IPS-18c (cell line): Measurements from ENCODE around the gene KCNAB1.
"Not testable (repeated sequence)": the region's sequence is repeated elsewhere in the genome, so short reads cannot be mapped to it uniquely, and the experiment has no call there.

Experiments used
- H3K4me3 ChIP-seq: 2 replicates; pipeline ENCODE4 v1.7.0; 2013; ENCODE audit warnings: low read depth, mild to moderate bottlenecking, low read length, moderate library complexity; ENCODE audit not compliant: insufficient read depth
- H3K9me3 ChIP-seq: one replicate; pipeline ENCODE4 v1.6.1; 2013; ENCODE audit warnings: mild to moderate bottlenecking, low read length, moderate library complexity; ENCODE audit not compliant: control insufficient read depth, insufficient read depth

Gene KCNAB1

GRCh38 chr3:156271995-156272719 lies 151.8 kb downstream of the KCNAB1 start:
- Histone ChIP-seq H3K9me3 (no peaks in the 10 kb centered on the region), H3K4me3 (no peak overlapping the region)

- H3K9me3 ChIP-seq = no peaks in the 10 kb centered on the region
- H3K4me3 ChIP-seq = no peak overlapping the region
Observed at GRCh38 chr3:156273111-156273694, 152.8 kb downstream of the KCNAB1 start.

- Histone ChIP-seq H3K4me3 (no peak overlapping the region), H3K9me3 (no peaks in the 10 kb centered on the region)
Observed at GRCh38 chr3:156274791-156275190, 154.4 kb downstream of the KCNAB1 start.

GRCh38 chr3:156284637-156285036 lies 164.3 kb downstream of the KCNAB1 start:
- not testable (repeated sequence) for H3K4me3 ChIP-seq

GRCh38 chr3:156285626-156286025 lies 165.2 kb downstream of the KCNAB1 start:
- no peak overlapping the region for H3K4me3 ChIP-seq

More at GRCh38 chr3:156284637-156285036, 164.3 kb downstream of the KCNAB1 start:
- H3K9me3 ChIP-seq = not testable (repeated sequence)

GRCh38 chr3:156290924-156291271 lies 170.5 kb downstream of the KCNAB1 start:
- Histone ChIP-seq H3K4me3 (peak overlapping the region; percentile 53), H3K9me3 (no peaks in the 10 kb centered on the region)

More at GRCh38 chr3:156285626-156286025, 165.2 kb downstream of the KCNAB1 start:
- H3K9me3 ChIP-seq = no peaks in the 10 kb centered on the region

GRCh38 chr3:156291272-156292123 lies 171.1 kb downstream of the KCNAB1 start:
- Histone ChIP-seq H3K4me3 (peak overlapping the region; percentile 53), H3K9me3 (no peaks in the 10 kb centered on the region)

- Histone ChIP-seq H3K9me3 (no peaks in the 10 kb centered on the region), H3K4me3 (no peak overlapping the region)
Observed at GRCh38 chr3:156293566-156293965, 173.2 kb downstream of the KCNAB1 start.

- no peak overlapping the region for H3K4me3 ChIP-seq
- H3K9me3 ChIP-seq = no peaks in the 10 kb centered on the region
Observed at GRCh38 chr3:156297582-156297981, 177.2 kb downstream of the KCNAB1 start.

- Histone ChIP-seq H3K4me3 (no peak overlapping the region), H3K9me3 (no peaks in the 10 kb centered on the region)
Observed at GRCh38 chr3:156298014-156298413, 177.6 kb downstream of the KCNAB1 start.

GRCh38 chr3:156298938-156299337 lies 178.6 kb downstream of the KCNAB1 start:
- Histone ChIP-seq H3K9me3 (no peaks in the 10 kb centered on the region), H3K4me3 (no peak overlapping the region)

GRCh38 chr3:156299569-156299968 lies 179.2 kb downstream of the KCNAB1 start:
- Histone ChIP-seq H3K9me3 (no peaks in the 10 kb centered on the region), H3K4me3 (no peak overlapping the region)

GRCh38 chr3:156300371-156300770 lies 180.0 kb downstream of the KCNAB1 start:
- Histone ChIP-seq H3K4me3 (no peak overlapping the region), H3K9me3 (no peaks in the 10 kb centered on the region)

- no peaks in the 10 kb centered on the region for H3K9me3 ChIP-seq
- no peak overlapping the region for H3K4me3 ChIP-seq
Observed at GRCh38 chr3:156300929-156301840, 180.8 kb downstream of the KCNAB1 start.

- Histone ChIP-seq H3K4me3 (no peak overlapping the region), H3K9me3 (no peaks in the 10 kb centered on the region)
Observed at GRCh38 chr3:156303001-156303707, 182.8 kb downstream of the KCNAB1 start.

GRCh38 chr3:156304406-156304805 lies 184.0 kb downstream of the KCNAB1 start:
- Histone ChIP-seq H3K4me3 (no peak overlapping the region), H3K9me3 (no peaks in the 10 kb centered on the region)
